Loucy (cell line): ENCODE results near the gene FAM114A2.
"Not testable (repeated sequence)": the region's sequence is repeated elsewhere in the genome, so short reads cannot be mapped to it uniquely, and the experiment has no call there.

Experiments used
- H2AFZ ChIP-seq: fragments of 200-600 bp; sonication (generic); 2 replicates; pipeline ENCODE4 v1.6.0; 2016; ENCODE audit warnings: antibody characterized with exemption, mild to moderate bottlenecking, low read length, moderate library complexity
- H3F3A ChIP-seq: fragments of 200-600 bp; 2 replicates; pipeline ENCODE4 v1.6.0; 2016; ENCODE audit warnings: antibody characterized with exemption, low read depth, mild to moderate bottlenecking
- H3K27me3 ChIP-seq: fragments of 200-600 bp; sonication (generic); 2 replicates; pipeline ENCODE4 v1.6.1; 2014; ENCODE audit warnings: low read length, mild to moderate bottlenecking; ENCODE audit not compliant: insufficient read depth, poor library complexity, severe bottlenecking
- H3K36me3 ChIP-seq: fragments of 200-600 bp; sonication (generic); 2 replicates; pipeline ENCODE4 v1.6.1; 2016; ENCODE audit warnings: low read length; ENCODE audit not compliant: insufficient read depth
- H3K4me1 ChIP-seq: fragments of 200-600 bp; sonication (generic); 2 replicates; pipeline ENCODE4 v1.5.1; 2014; ENCODE audit warnings: low read length, mild to moderate bottlenecking; ENCODE audit not compliant: insufficient read depth, poor library complexity, severe bottlenecking
- H3K4me2 ChIP-seq: fragments of 200-600 bp; sonication (generic); 2 replicates; pipeline ENCODE4 v1.6.0; 2014; ENCODE audit warnings: antibody characterized with exemption, low read length, low read depth, mild to moderate bottlenecking; ENCODE audit not compliant: poor library complexity, severe bottlenecking
- H3K4me3 ChIP-seq: fragments of 200-600 bp; sonication (generic); 2 replicates; pipeline ENCODE4 v1.5.1; 2014; ENCODE audit warnings: low read length, mild to moderate bottlenecking, mixed read lengths; ENCODE audit not compliant: poor library complexity, severe bottlenecking
- H3K79me2 ChIP-seq: fragments of 200-600 bp; sonication (generic); 2 replicates; pipeline ENCODE4 v1.6.1; 2014; ENCODE audit warnings: low read length; ENCODE audit not compliant: insufficient read depth
- H3K9ac ChIP-seq: fragments of 200-600 bp; sonication (generic); 2 replicates; pipeline ENCODE4 v1.6.0; 2014; ENCODE audit warnings: mild to moderate bottlenecking, low read depth, low read length, moderate library complexity; ENCODE audit not compliant: poor library complexity, severe bottlenecking
- H3K9me2 ChIP-seq: fragments of 200-600 bp; sonication (generic); replicated peaks from 2 replicates; pipeline ENCODE4 v1.6.1; 2016; ENCODE audit warnings: low read depth, low read length, mixed read lengths
- H3K9me3 ChIP-seq: fragments of 200-600 bp; sonication (generic); 2 replicates; pipeline ENCODE4 v1.6.1; 2014; ENCODE audit warnings: mild to moderate bottlenecking, antibody characterized with exemption, low read length, low read depth; ENCODE audit not compliant: insufficient read depth
- H4K20me1 ChIP-seq: fragments of 200-600 bp; sonication (generic); 2 replicates; pipeline ENCODE4 v1.6.0; 2014; ENCODE audit warnings: antibody characterized with exemption, low read length, mild to moderate bottlenecking; ENCODE audit not compliant: insufficient read depth, poor library complexity, severe bottlenecking
- CTCF ChIP-seq: fragments of 200-600 bp; sonication (generic); conservative IDR thresholded peaks from 2 replicates; pipeline ENCODE4 v1.5.1; 2014; ENCODE audit warnings: mild to moderate bottlenecking, antibody characterized with exemption, low read length
- EZH2phosphoT487 ChIP-seq: fragments of 200-600 bp; IDR thresholded peaks from 2 replicates; pipeline ENCODE4 v1.6.1; 2018; ENCODE audit warnings: antibody characterized with exemption, mild to moderate bottlenecking, moderate library complexity, borderline replicate concordance

Gene FAM114A2

GRCh38 chr5:154072414-154073171, 33.9 kb upstream of the FAM114A2 start:
- H3K36me3 ChIP-seq, result no peaks in the 10 kb centered on the region
- TF ChIP-seq CTCF, result peak; percentile 76
- TF ChIP-seq EZH2phosphoT487, result no peak
- H3K27me3 ChIP-seq, result no peaks in the 10 kb centered on the region
- H4K20me1 ChIP-seq, result no peaks in the 10 kb centered on the region
- H3K4me1 ChIP-seq, result peaks cover 5% of the 10 kb centered on the region
- H3K9me3 ChIP-seq, result no peaks in the 10 kb centered on the region
- H2AFZ ChIP-seq, result peak overlapping the region; percentile 87
- peak overlapping the region; percentile 57 for H3K4me3 ChIP-seq
- no peaks in the 10 kb centered on the region for H3F3A ChIP-seq
- H3K79me2 ChIP-seq, result no peaks in the 10 kb centered on the region
- peak overlapping the region; percentile 77 for H3K4me2 ChIP-seq
- no peaks in the 10 kb centered on the region for H3K9me2 ChIP-seq
- peak overlapping the region; percentile 65 for H3K9ac ChIP-seq

GRCh38 chr5:154071799-154072413, 33.2 kb upstream of the FAM114A2 start:
- Histone ChIP-seq H3K9ac (peak overlapping the region; percentile 65), H3K9me2 (no peaks in the 10 kb centered on the region), H2AFZ (peak overlapping the region; percentile 87), H3K9me3 (no peaks in the 10 kb centered on the region), H3K4me3 (peak overlapping the region; percentile 57), H4K20me1 (no peaks in the 10 kb centered on the region), H3K36me3 (no peaks in the 10 kb centered on the region), H3K79me2 (no peaks in the 10 kb centered on the region), H3K4me2 (peak overlapping the region; percentile 77), H3K4me1 (peaks cover 5% of the 10 kb centered on the region), H3F3A (no peaks in the 10 kb centered on the region), H3K27me3 (no peaks in the 10 kb centered on the region)
- no peak for TF ChIP-seq EZH2phosphoT487
- TF ChIP-seq CTCF, result no peak

GRCh38 chr5:154069854-154070253, 31.1 kb upstream of the FAM114A2 start:
- H2AFZ ChIP-seq, H3K36me3 ChIP-seq, H3K27me3 ChIP-seq, H3K4me2 ChIP-seq, H3F3A ChIP-seq, H3K9me2 ChIP-seq, H4K20me1 ChIP-seq, H3K4me1 ChIP-seq, H3K9ac ChIP-seq, H3K79me2 ChIP-seq, H3K4me3 ChIP-seq, H3K9me3 ChIP-seq: not testable (repeated sequence)

- no peaks in the 10 kb centered on the region for H3K27me3 ChIP-seq
- no peak overlapping the region for H2AFZ ChIP-seq
- no peaks in the 10 kb centered on the region for H3K79me2 ChIP-seq
- H3F3A ChIP-seq, result no peaks in the 10 kb centered on the region
- H3K9me3 ChIP-seq, result no peaks in the 10 kb centered on the region
- H3K9me2 ChIP-seq, result no peaks in the 10 kb centered on the region
- no peak overlapping the region for H3K9ac ChIP-seq
- no peak overlapping the region for H3K4me3 ChIP-seq
- TF ChIP-seq EZH2phosphoT487 (no peak), CTCF (no peak)
- no peaks in the 10 kb centered on the region for H3K4me1 ChIP-seq
- H3K36me3 ChIP-seq, result no peaks in the 10 kb centered on the region
- no peaks in the 10 kb centered on the region for H4K20me1 ChIP-seq
- H3K4me2 ChIP-seq, result no peak overlapping the region
These were observed 27.3 kb upstream of the FAM114A2 start for GRCh38 chr5:154065971-154066370.
